Karpas-422 (cell line): Measurements from ENCODE around the gene RFX5. TPM values are rescaled to one million over a fixed set of nuclear protein-coding genes. Genes with fewer than 3 reads are reported as not detected.

Experiments used
- DNase-seq: peaks from one replicate; pipeline ENCODE4 v3.0.0-alpha.2; 2015
- H2AFZ ChIP-seq: fragments of 200-600 bp; sonication (generic); 2 replicates; pipeline ENCODE4 v1.6.1; 2014; ENCODE audit warnings: antibody characterized with exemption, low read length, mixed read lengths
- H3K27ac ChIP-seq: fragments of 200-600 bp; sonication (generic); 2 replicates; pipeline ENCODE4 v1.5.1; 2014; ENCODE audit warnings: mild to moderate bottlenecking, low read length, moderate library complexity
- H3K27me3 ChIP-seq: fragments of 200-600 bp; sonication (generic); 2 replicates; pipeline ENCODE4 v1.6.1; 2014; ENCODE audit warnings: low read length, mixed read lengths
- H3K36me3 ChIP-seq: fragments of 200-600 bp; sonication (generic); 2 replicates; pipeline ENCODE4 v1.6.1; 2014; ENCODE audit warnings: low read length, mixed read lengths; ENCODE audit not compliant: insufficient read depth
- H3K4me1 ChIP-seq: fragments of 200-600 bp; sonication (generic); 2 replicates; pipeline ENCODE4 v1.6.1; 2014; ENCODE audit warnings: mild to moderate bottlenecking, low read length, mixed read lengths
- H3K4me2 ChIP-seq: fragments of 200-600 bp; sonication (generic); 2 replicates; pipeline ENCODE4 v1.6.1; 2014; ENCODE audit warnings: low read length, low read depth, mild to moderate bottlenecking; ENCODE audit not compliant: poor library complexity, severe bottlenecking
- H3K4me3 ChIP-seq: fragments of 200-600 bp; sonication (generic); 2 replicates; pipeline ENCODE4 v1.5.1; 2014; ENCODE audit warnings: mild to moderate bottlenecking, antibody characterized with exemption, low read length, mixed read lengths
- H3K79me2 ChIP-seq: fragments of 200-600 bp; sonication (generic); 2 replicates; pipeline ENCODE4 v1.6.1; 2014; ENCODE audit warnings: mild to moderate bottlenecking, low read length, mixed read lengths
- H3K9ac ChIP-seq: fragments of 200-600 bp; sonication (generic); 2 replicates; pipeline ENCODE4 v1.6.0; 2014; ENCODE audit warnings: low read length
- H3K9me2 ChIP-seq: fragments of 200-600 bp; sonication (generic), shearing (Covaris generic); replicated peaks from 2 replicates; pipeline ENCODE4 v1.6.0; 2014; ENCODE audit warnings: mild to moderate bottlenecking, low read length, moderate library complexity; ENCODE audit not compliant: insufficient read depth
- H3K9me3 ChIP-seq: fragments of 300-700, 200-600 bp; sonication (generic); 2 replicates; pipeline ENCODE4 v1.6.1; 2014; ENCODE audit warnings: low read length, mixed read lengths
- H4K20me1 ChIP-seq: fragments of 200-600 bp; sonication (generic); 2 replicates; pipeline ENCODE4 v1.6.1; 2014; ENCODE audit warnings: mild to moderate bottlenecking, antibody characterized with exemption, low read length, low read depth; ENCODE audit not compliant: insufficient read depth
- total RNA-seq: library from RNA; depleted of rRNA; stranded (reverse); fragments of >200 nt; shearing (Covaris generic); gene quantifications from 2 replicates; pipeline ENCODE4 v1.2.3, GENCODE V29; 2014; ENCODE audit warnings: low replicate concordance

Gene RFX5
- total RNA-seq, 1 experiment from 2014 or later, result 101 TPM

GRCh38 chr1:151377150-151377884, 30.3 kb upstream of the RFX5 start:
- H2AFZ ChIP-seq, result no peak overlapping the region
- H3K4me1 ChIP-seq, result no peaks in the 10 kb centered on the region
- H3K36me3 ChIP-seq, result no peaks in the 10 kb centered on the region
- no peaks in the 10 kb centered on the region for H3K27me3 ChIP-seq
- no peak overlapping the region for H3K27ac ChIP-seq
- H3K9ac ChIP-seq, result no peak overlapping the region
- DNase-seq, result no peak
- no peaks in the 10 kb centered on the region for H3K9me3 ChIP-seq
- no peaks in the 10 kb centered on the region for H3K79me2 ChIP-seq
- no peaks in the 10 kb centered on the region for H4K20me1 ChIP-seq
- no peaks in the 10 kb centered on the region for H3K9me2 ChIP-seq
- H3K4me2 ChIP-seq, result no peak overlapping the region
- no peak overlapping the region for H3K4me3 ChIP-seq

- Histone ChIP-seq H3K79me2 (no peaks in the 10 kb centered on the region), H2AFZ (no peak overlapping the region)
Observed at GRCh38 chr1:151373196-151373595, 26.1 kb upstream of the RFX5 start.

GRCh38 chr1:151372058-151372934, 25.2 kb upstream of the RFX5 start, which contains the start of gene SELENBP1:
Gene SELENBP1, minus strand, starts transcription at chr1:151372705. Its CDS starts 64 bp downstream, at chr1:151372641.
- Histone ChIP-seq H3K4me3 (no peak within 1 kb of the TSS), H2AFZ (no peak within 1 kb of the TSS), H4K20me1 (no peaks in the 10 kb centered on the region), H3K4me2 (no peak within 1 kb of the TSS), H3K9me3 (no peaks in the 10 kb centered on the region), H3K27ac (no peak within 1 kb of the TSS), H3K27me3 (no peaks in the 10 kb centered on the region), H3K79me2 (no peaks in the 10 kb centered on the region), H3K9ac (no peak within 1 kb of the TSS), H3K9me2 (no peaks in the 10 kb centered on the region), H3K4me1 (peaks cover 9% of the 10 kb centered on the region), H3K36me3 (no peaks in the 10 kb centered on the region)
- no peak for DNase-seq

More at GRCh38 chr1:151373196-151373595, 26.1 kb upstream of the RFX5 start:
- Histone ChIP-seq H3K4me1 (peaks cover 9% of the 10 kb centered on the region), H3K4me2 (no peak overlapping the region), H3K27me3 (no peaks in the 10 kb centered on the region), H3K4me3 (no peak overlapping the region), H3K27ac (no peak overlapping the region), H3K9ac (no peak overlapping the region), H4K20me1 (no peaks in the 10 kb centered on the region), H3K9me2 (no peaks in the 10 kb centered on the region), H3K9me3 (no peaks in the 10 kb centered on the region), H3K36me3 (no peaks in the 10 kb centered on the region)
- no peak for DNase-seq

GRCh38 chr1:151371370-151372057, 24.5 kb upstream of the RFX5 start:
- Histone ChIP-seq H3K27ac (no peak overlapping the region), H3K4me2 (no peak overlapping the region), H3K79me2 (no peaks in the 10 kb centered on the region), H3K9me2 (no peaks in the 10 kb centered on the region), H3K4me1 (peaks cover 9% of the 10 kb centered on the region), H2AFZ (no peak overlapping the region), H3K9ac (no peak overlapping the region), H3K36me3 (no peaks in the 10 kb centered on the region), H3K9me3 (no peaks in the 10 kb centered on the region), H4K20me1 (no peaks in the 10 kb centered on the region), H3K27me3 (no peaks in the 10 kb centered on the region), H3K4me3 (no peak overlapping the region)
- DNase-seq, result no peak

GRCh38 chr1:151370211-151370911, 23.3 kb upstream of the RFX5 start:
- Histone ChIP-seq H4K20me1 (no peaks in the 10 kb centered on the region), H3K36me3 (no peaks in the 10 kb centered on the region), H3K27ac (no peak overlapping the region), H3K9ac (no peak overlapping the region), H3K79me2 (no peaks in the 10 kb centered on the region), H3K4me3 (no peak overlapping the region), H3K4me2 (no peak overlapping the region), H3K9me3 (no peaks in the 10 kb centered on the region), H3K9me2 (no peaks in the 10 kb centered on the region), H3K4me1 (peaks cover 9% of the 10 kb centered on the region), H2AFZ (no peak overlapping the region; the same call in 1 of the 2 replicates), H3K27me3 (no peaks in the 10 kb centered on the region)
- DNase-seq, result no peak

GRCh38 chr1:151369621-151370048, 22.6 kb upstream of the RFX5 start:
- no peak overlapping the region for H3K9ac ChIP-seq

GRCh38 chr1:151369302-151369610, 22.2 kb upstream of the RFX5 start:
- no peaks in the 10 kb centered on the region for H3K9me2 ChIP-seq
- no peaks in the 10 kb centered on the region for H3K9me3 ChIP-seq
- no peak overlapping the region for H2AFZ ChIP-seq
- no peaks in the 10 kb centered on the region for H3K79me2 ChIP-seq
- no peaks in the 10 kb centered on the region for H3K36me3 ChIP-seq
- no peak overlapping the region for H3K4me2 ChIP-seq
- no peaks in the 10 kb centered on the region for H4K20me1 ChIP-seq
- H3K27me3 ChIP-seq, result no peaks in the 10 kb centered on the region
- peaks cover 9% of the 10 kb centered on the region for H3K4me1 ChIP-seq
- H3K27ac ChIP-seq, result no peak overlapping the region
- no peak overlapping the region for H3K9ac ChIP-seq
- H3K4me3 ChIP-seq, result no peak overlapping the region
- no peak for DNase-seq

More at GRCh38 chr1:151369621-151370048, 22.6 kb upstream of the RFX5 start:
- DNase-seq, result no peak
- Histone ChIP-seq H3K9me3 (no peaks in the 10 kb centered on the region), H3K9me2 (no peaks in the 10 kb centered on the region), H3K4me1 (peaks cover 9% of the 10 kb centered on the region), H3K36me3 (no peaks in the 10 kb centered on the region), H3K27ac (no peak overlapping the region), H3K79me2 (no peaks in the 10 kb centered on the region), H3K4me3 (no peak overlapping the region), H2AFZ (no peak overlapping the region), H3K4me2 (no peak overlapping the region), H3K27me3 (no peaks in the 10 kb centered on the region), H4K20me1 (no peaks in the 10 kb centered on the region)
